NCI-H1694 (cell line): ENCODE measurements around the gene OR51I2.

ENCODE experiments used
- DNase-seq: peaks from one replicate; lab custom pipeline; 2025; lab: John Stamatoyannopoulos, UW

The OR51I2 gene, protein sequence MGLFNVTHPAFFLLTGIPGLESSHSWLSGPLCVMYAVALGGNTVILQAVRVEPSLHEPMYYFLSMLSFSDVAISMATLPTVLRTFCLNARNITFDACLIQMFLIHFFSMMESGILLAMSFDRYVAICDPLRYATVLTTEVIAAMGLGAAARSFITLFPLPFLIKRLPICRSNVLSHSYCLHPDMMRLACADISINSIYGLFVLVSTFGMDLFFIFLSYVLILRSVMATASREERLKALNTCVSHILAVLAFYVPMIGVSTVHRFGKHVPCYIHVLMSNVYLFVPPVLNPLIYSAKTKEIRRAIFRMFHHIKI

DNA sequence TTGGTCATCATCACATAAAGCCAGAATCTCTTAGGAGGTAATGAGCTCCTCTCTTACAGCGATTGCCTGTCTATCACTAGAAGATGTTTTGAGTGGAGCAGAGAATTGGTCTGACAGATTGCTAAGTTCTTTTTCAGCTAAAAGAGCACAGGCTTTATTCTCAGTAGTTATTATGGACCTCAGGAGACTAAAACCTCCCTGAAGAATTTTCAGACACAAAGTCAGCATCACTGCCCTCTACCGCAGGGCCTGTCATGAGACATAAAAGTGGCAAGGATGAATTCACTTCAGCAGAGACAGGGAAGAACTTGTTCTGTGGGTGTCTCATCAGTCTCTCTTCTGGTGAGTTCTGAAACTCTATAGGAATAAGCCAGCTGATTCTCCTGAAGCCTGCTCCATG is at the start of gene OR51I2:
Gene OR51I2 (plus strand): TSS at position 301 of the 400 bp plus-strand sequence. CDS start 4,166 bp downstream, outside the sequence.
- no peak for DNase-seq

DNA sequence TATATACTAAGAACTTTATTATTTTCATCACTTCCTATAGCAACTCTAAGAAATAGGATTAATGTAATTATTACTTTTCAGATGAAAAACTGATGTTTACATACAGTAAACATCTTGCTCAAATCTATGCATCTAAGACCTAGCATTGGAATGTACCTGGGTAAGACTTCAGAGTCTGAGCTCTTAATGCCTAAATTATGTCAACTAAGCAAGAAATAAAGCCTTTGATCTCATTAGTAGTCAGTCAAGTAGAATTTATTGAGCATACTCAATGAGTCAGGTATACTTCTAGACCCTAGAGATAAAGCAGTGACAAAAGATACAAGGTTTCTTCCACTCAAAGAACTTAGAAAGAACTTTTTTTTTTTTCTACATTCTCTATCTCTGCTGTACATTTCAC is 44.0 kb upstream of the OR51I2 start:
- DNase-seq = no peak

DNA sequence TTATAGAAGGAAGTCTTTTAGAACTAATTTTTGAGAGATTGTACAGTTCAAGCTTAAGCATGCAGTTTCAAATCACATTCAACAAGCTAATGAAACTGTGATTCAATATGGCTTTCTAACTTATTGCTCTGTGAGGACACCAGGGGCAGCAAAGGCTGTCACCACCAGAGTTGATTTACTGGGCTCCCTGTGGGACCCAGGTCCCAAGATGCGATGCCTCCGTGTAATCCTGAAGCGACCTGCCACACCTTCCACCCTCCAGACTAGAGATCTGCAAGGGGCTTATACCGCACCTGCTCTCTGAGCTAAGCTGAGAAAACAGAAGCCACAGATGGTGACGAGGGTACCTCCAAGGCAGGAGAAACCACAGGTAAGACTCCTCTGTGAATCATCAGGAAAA is 28.1 kb upstream of the OR51I2 start:
- DNase-seq = no peak

- DNase-seq = no peak
Measured at GRCh38 chr11:5421811-5422210, 27.3 kb upstream of the OR51I2 start, which contains the start of gene OR51Q1. TSS of gene OR51Q1 (plus strand) at chr11:5422111. CDS start at chr11:5422201, 90 bp downstream.

DNA sequence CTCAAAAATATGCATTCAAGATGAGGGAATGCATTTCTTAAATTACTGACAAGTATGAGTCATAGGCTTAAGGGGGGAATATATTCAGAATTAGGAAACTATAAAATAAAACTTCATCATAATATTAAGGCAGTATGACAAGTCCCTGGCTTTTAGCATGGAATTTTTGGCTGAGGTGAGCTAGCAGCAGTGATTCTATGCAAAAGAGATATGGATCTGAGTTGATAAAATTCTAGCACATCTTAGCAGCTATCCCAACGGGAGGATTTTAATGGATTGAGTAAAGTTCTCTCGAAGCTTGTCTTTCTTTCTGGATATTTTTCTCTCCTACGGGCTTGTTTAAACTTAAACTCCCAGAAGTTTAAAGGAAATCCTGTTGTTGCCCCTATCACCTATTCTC is 26.0 kb upstream of the OR51I2 start:
- DNase-seq = no peak

DNA sequence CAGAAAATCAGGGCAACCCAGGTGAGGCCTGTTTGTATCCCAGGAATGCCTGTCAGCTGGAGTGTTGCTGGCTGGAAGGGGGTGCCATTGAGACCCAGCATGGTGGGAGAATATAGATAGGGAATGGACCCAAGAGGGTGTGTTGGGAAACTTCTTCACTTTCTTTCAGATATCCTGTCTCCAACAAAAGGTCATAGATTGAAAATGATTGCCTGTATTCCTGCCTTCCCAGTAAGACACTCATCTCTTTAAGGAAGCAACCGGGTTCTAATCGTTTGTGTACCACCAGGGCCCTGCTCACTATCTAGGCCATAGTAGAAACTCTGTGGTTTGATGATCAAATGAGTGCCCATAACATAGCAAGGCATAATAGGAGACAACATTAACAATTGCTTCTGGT is 7.7 kb upstream of the OR51I2 start, which contains the start of gene OR51I1:
Gene OR51I1 (minus strand): TSS at position 101 of the 400 bp plus-strand sequence. CDS start 0 bp downstream, at position 101.
- DNase-seq = no peak

DNA sequence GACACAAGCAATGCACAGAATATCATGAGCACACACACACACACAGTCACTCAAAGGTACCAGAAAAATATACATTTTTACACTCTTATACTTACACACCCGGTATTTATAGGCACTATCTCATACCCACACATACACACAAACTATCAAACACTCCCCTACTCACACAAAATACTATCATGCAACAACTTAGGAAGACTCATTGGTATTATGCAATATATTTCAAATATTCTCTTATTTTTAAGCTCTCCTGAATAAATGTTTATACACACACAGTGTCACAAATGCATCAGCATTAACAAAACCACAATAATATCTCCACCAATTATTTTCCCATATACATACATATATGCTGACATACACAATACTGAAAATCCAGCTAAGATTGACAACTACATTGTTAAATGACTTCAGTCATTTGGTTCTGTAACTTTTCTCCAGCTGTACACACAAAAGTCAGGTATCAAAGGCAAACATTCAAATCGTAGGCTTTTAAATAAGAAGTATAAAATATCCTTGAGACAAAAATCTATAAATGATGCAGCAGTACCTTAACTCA is 5.2 kb upstream of the OR51I2 start:
- DNase-seq = no peak

GRCh38 chr11:5449432-5449831 is 309 bp downstream of the OR51I2 start:
- no peak for DNase-seq

DNA sequence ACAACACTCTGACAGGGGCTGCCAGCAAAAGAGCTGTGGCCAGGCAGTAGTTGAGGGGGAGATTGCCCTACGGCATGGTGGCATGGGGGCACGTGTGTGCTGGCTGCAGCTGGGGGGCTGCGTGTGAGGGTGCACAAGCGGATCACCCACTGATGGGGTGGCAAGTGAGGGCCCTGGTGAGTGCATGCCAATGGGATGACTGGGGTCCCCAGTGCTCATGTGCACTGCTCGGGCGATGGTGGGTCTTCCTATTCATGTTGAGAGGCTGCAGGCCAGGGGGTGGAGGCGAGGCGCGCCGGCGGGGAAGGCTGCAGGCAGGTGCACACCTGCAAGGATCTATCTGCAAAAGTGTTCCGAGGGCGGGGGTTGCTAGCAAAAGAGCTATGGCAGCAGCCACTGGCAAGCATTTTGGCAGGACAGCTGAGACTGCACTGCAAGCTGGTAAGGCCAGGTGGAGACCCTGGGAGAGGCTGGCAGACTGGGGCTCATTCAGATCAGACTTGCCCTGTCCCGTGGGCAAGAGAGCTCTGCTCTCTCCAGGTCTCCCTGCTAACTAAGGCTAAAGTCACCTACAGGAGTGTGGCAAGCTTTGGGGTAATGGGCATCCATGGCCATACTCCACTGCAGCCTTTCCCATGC is 12.0 kb downstream of the OR51I2 start:
- no peak for DNase-seq

GRCh38 chr11:5467527-5467926 is 18.4 kb downstream of the OR51I2 start:
- DNase-seq = no peak

DNA sequence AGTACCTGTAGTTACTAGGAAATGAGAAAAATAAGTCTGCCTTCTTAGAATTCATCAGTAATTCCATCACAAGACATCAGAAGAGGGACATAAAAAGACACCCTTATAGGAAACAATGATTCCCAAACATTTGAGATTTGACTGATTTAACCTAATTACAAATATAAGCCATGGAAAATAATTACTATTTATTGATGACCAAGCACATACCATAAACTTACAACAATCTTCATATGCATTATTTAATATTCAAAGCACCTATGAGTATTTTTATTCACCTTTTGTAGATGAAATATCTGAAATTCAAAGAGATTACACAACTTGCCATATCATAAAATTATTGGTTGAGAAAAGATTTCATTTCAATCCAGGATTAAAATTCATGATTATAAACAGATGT is 24.8 kb downstream of the OR51I2 start:
- no peak for DNase-seq

DNA sequence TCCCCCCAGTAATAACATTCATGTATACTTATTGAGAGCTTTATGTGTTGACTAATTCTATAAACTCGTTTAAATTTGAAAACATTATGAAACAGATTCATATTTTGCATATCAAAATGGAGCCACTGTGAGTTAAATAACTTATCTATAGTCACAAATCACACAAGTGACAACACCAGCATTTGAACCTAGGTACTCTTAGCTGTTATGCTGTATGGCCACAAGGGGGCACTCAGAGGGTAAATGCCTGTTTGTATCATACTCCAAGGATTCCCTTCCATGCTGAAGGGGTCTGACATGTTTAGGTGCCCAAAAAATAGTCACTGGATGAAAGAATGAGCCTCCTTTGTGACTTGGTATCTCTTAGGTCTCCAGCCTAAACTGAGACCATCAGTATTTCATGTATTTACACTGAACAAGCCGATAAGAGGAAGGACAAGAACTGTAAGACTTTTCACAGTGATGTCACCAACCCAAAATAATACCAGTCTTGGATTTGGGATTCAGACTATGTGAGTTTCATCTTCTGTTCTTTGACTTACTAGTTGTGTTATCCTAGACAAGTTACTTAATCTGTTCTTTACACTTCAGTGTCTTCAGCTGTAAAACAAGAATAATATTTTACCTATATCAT is 27.2 kb downstream of the OR51I2 start:
- peak; percentile 44 for DNase-seq

GRCh38 chr11:5486003-5486402 is 36.9 kb downstream of the OR51I2 start:
- DNase-seq = no peak

DNA sequence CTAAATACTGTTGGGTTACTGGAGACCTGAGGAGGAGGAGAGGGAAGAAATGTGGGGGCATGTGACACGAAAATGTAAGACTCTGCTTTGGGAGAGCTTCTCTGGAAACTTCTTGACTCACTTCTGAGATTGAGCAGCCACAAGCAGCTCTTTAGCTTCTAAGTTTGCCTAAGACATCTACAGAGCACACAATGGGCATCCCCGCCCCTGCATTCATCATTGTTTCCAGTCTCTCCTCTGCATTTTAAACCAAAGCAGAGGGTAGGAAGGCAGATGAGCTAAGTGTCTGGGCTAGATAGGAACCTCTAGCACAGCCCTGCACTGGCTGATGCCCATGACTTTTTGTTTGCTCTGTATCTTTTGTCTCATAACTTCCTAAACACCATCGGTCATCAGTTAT is 37.3 kb downstream of the OR51I2 start:
- no peak for DNase-seq

DNA sequence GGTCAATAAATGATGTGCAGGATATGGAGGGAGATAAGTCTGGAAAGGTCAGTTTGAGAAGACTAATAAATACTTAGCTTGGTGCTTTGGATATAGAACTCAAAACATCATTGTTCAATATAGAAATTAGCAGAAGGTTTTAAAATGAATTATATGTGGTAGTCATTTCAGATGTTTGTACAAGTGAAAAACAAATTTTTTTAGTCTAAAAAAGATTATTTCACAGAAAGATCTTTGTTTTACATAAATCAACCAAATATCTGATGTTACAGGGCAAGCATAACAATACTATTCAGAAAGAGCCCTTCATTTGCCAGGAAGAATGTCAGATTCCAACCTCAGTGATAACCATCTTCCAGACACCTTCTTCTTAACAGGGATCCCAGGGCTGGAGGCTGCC is 39.3 kb downstream of the OR51I2 start, which contains the start of gene OR52D1:
Gene OR52D1 (plus strand): TSS at position 301 of the 400 bp plus-strand sequence. CDS start 22 bp downstream, at position 323.
- DNase-seq = no peak

DNA sequence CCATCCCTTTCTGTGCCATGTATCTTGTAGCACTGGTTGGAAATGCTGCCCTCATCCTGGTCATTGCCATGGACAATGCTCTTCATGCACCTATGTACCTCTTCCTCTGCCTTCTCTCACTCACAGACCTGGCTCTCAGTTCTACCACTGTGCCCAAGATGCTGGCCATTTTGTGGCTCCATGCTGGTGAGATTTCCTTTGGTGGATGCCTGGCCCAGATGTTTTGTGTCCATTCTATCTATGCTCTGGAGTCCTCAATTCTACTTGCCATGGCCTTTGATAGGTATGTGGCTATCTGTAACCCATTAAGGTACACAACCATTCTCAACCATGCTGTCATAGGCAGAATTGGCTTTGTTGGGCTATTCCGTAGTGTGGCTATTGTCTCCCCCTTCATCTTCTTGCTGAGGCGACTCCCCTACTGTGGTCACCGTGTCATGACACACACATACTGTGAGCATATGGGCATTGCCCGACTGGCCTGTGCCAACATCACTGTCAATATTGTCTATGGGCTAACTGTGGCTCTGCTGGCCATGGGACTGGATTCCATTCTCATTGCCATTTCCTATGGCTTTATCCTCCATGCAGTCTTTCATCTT is 39.8 kb downstream of the OR51I2 start:
- no peak for DNase-seq

DNA sequence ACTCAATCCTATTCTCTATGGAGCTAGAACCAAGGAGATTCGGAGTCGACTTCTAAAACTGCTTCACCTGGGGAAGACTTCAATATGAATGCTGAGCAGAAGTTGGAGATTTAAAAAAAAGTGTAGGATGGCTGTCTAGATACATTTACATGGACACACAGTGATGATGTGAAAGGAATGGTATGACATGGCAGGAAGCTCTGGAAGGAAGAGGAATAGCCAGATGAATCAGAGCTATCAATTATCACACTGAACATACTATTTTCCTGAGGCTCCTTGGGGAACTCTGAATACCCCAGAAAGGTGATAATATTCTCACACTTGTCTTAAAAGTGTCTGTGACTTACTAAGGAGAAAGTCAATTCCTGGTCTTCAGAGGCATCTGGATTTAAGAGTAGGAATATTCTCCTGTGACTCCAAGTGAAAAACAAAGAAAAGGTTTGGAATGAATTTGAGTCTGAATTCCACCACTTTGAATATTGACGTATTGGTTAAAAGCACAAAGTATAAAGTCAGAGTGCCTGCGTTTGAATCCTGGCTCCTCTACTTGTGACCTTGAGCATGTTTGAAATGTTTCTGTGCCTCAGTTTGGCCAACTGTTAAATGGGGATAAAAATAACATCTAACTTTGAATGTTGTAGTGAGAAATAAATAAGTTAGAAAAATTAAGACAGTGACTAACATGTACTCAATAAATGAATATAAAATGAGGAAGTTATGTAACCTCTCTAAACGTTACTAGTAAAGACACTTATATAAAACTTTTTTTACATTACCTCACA is 40.6 kb downstream of the OR51I2 start:
- DNase-seq = no peak

GRCh38 chr11:5499671-5500070 is 50.5 kb downstream of the OR51I2 start:
- no peak for DNase-seq

- DNase-seq = no peak
Measured at GRCh38 chr11:5500393-5500801, 51.3 kb downstream of the OR51I2 start.

GRCh38 chr11:5504403-5504921 is 55.3 kb downstream of the OR51I2 start:
- no peak for DNase-seq
